Glomerular visceral epithelial cell (primary cell): ENCODE measurements around the gene C16orf78.
"Not testable (repeated sequence)": the region's sequence is repeated elsewhere in the genome, so short reads cannot be mapped to it uniquely, and the experiment has no call there.

Experiments
- DNase-seq: peaks from one replicate; pipeline ENCODE4 v3.0.0-alpha.2; 2016; ENCODE audit errors: extremely low spot score

Gene C16orf78

DNA sequence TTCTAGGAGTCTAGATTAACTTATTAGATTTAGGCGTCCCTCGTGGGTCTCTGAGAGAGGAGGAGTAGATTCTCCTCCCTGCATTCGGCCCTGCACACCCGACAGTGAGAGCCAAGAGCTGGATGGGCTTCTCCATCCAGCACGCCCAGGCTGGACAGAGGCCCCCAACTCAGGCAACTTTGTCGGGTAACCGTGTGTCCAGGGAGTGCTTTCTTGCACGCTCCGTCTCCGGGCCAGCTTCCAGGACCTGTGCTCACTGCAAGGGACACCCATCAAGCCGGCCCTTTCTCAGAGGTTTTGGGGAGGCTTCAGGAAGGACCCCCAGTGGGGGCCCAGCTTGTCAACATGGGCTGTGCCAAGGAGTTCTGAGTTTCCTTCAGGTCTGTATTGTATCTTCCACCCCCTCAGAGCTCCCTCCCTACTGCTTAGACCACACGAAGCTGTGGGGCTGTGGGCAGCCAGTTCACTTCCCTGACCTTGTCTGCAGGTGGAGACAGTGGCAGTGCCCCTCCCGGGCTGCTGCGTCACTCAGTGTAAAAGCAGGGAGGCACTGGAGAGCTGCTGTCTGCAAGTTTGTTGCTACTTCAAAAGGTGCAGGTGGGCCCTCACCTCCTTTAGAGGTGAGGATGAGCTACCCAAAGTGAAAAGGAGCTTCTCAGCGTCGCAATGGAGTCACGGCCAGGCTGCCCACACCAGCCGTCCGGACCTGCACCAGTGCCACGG, 24.0 kb upstream of the C16orf78 start:
- no peak for DNase-seq

DNA sequence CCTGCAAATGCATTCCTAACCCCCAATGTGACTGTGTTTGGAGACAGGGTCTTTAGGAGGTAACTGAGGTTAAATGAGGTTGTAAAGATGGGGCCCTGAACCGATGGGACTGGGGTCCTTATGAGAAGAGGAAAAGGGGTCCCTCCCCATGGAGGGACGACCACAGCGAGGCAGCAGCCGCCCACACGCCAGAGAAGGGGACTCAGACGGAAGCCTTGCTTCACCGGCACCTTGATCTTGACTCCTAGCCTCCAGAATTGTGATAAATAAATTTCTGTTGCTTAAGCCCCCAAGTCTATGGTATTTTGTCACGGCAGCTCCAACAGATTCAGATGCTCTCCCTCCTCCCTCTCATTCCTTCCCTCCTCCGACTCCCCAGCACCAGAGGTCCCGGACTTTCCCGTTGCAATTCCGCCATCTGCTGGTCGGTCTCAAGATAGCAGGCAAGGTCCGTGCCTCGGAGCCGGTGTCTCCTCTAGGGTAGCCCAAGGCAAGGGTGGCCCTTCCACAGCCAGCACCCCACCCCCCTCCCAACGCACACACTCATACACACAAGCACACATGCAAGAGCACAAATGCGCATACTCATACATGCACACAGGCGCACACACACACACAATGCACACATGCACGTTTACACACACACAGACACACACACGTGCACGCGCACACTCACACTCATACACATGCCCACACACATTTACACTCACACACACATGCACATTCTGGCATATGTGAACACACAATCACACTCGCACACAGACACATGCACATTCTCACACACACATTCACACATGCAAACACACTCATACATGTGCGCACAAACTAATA, 23.1 kb upstream of the C16orf78 start:
- peak; percentile 30 for DNase-seq

DNA sequence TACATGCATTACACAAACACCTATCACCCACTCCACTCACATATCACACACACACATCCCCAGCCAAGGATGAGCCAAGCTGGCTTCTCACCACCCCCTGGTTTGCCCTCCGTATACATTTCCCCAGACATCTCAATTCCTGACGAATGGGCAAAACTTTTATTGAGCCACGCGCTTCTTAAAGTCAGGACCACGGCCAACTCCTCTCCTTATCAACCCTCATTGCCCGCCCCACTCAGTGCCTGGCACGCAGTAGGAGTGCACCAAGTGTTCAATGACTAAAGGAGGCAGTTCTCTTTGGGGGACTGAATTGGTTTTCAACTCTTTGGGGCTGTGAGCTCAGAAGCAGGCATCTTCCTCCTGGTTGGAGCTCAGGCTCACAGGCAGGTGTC, 22.5 kb upstream of the C16orf78 start:
- no peak for DNase-seq

DNA sequence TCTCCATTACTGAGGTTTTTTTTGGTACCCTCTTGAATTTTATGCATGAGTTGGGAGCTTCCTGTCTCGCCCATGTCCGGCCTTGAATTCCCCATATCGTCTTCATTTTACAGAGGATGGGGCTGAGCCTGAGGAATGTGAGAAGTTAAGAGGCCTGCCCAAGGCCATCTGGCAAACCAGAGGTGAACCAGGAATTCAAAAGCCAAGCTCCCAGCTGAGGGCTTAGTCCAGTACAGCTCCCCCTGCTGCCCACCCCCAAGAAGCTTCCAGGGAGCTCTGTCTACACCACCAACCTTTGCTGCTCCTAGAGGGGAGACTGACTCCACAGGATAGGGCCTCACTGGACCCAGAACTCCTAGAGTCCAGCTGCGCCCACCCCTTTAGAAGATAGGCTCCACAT, 20.7 kb upstream of the C16orf78 start:
- no peak for DNase-seq

DNA sequence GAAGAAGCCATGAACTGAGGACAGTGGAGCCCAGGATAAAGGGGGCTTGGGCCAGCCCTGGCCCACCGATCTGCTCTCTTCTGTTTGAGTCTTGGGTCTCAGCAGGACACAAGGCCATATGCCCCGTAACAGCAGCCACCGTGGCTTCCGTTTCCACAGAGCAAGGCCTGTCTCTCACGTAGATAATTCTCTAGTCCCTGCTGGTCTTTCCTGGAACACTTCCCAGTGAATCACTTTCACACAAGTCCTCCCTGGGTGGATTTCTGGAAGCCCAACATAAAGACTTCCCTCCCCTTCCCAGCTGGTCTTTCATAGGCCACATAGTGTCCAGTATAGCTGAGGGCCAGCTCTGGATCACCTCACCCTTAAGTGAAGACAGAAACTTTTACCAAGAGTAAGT, 19.9 kb upstream of the C16orf78 start:
- no peak for DNase-seq

DNA sequence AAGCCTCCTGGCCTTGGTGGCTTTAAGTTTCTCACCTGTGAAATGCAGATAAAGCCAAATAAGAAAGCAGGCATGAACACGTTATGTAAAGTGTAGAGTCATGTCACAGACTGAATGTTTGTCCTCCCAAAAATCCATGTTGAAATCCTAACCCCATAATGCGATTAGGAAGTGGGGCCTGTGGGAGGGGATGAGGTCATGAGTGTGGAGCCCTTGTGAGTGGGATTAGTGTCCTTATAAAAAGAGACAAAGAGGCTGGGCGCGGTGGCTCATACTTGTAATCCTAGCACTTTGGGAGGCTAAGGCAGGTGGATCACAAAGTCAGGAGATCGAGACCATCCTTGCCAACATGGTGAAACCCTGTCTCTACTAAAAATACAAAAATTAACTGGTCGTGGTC, 19.5 kb upstream of the C16orf78 start:
- no peak for DNase-seq

DNA sequence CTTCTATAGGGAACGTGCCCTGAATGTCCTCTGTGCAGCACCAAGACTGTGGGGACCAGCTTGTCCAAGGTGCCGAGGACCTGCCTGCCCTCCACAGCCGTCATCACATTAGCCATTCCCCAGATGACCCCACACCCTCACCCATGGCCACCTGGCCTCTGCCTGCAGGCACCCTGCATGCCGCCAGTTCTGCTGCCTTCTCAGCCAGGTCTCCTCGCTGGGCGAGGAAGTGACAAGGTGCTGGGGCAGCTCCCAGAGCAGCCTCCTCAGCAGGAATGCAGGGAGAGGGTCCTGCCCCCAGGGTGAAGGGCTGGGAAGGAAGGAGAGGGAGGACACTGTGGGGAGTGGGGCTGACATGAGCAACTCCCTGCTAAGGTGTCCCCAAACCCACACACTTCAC, 18.6 kb upstream of the C16orf78 start:
- DNase-seq: no peak

DNA sequence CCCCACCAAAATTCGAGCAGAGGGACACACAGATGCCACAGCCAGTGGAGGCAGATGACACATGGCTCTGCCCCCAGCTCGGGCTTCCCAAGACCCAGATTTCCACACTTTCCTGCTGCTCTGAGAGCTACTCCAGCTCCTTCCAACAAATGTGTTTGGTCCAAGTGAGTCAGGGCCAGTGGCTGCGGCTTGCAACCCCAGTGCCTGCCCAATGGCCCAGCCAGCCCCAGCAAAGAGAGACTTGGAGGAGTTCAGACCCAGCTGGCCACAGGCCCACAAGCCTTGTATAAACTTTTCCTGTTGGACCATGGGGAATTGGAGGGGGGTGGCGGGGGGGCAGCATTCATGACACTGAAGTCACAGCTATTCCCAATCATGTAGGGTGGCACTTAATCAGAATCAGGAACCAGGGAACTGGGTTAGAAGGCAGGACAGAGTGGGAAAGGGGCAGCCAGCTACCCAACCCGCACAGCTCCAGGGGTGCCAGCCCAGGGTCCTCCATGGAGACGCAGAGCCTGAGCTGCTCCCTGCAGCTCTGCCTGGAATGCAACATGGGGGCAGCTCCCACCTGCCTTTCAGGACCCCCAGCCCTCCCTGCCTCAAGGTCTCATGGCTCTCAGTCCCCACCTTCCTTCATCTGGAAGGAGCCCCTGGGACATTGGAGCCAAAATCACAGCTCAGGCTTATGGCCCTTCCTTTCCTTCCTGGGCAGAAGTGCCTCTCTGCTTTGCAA, 17.5 kb upstream of the C16orf78 start:
- DNase-seq: no peak

DNA sequence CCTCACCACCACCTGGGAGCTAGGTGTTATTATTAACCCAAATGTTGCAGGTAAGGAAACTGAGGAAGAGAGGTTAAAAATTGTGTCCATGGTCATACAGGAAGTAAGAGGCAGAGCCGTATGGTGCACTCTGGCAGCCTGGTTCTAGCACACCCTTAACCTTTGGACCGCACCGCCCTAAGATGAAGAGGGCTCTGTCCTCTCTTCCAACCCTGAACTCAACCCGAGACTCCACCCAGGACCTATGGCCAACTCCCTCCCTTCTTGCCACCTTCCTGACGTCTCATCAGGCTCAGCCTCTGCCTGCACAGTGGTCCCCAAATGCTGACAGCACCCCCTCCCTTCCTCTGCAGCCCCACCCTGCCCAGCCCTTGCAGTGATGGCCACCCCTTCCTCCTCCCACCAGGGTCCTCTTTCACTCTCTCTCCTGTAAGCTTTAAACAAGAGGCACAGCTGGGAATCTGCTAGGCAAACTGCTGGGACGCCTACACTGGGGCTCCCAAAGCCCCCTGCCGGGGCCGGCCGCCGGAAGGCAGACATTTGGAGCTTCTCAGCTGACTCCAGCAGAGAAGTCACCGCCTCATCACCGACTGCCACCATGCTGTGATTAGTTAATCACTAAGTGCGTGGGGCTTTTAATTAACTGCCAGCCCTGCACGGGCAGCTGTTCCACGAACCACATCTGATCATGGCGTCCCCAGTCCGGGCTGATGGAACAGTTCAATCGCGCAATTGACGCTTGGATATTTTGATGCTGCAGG, 16.7 kb upstream of the C16orf78 start:
- no peak for DNase-seq

DNA sequence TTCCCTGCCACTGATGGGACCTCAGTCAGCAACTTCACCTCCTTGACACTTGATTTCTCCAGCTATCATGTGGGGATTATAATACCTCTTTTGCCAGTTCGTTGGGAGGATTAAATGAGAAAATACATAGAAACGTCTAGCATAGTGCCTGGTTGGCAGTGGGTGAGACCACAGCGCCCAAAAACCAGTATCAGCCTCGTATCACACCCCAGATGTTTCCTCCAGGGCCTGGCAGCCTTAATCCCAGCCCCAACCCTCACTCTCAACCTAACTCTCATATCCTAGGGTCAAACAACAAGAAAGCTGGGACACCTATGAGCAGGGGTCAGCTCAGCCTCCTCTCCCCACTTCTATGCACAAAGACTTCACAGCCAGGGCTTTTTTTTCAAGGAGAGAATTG, 14.0 kb upstream of the C16orf78 start:
- no peak for DNase-seq

DNA sequence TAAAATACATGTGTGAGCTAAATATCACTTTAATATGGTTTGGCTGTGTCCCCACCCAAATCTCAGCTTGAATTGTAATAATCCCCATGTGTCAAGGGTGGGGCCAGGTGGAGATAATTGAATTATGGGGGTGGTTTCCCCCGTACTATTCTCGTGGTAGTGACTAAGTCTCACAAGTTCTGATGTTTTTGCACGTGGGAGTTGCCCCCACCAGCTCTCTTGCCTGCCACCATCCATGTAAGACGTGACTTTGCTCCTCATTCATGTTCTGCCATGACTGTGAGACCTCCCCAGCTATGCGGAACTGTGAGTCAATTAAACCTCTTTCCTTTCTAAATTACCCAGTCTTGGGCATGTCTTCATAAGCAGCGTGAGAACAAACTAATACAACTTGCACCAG, 11.9 kb upstream of the C16orf78 start:
- not testable (repeated sequence) for DNase-seq

DNA sequence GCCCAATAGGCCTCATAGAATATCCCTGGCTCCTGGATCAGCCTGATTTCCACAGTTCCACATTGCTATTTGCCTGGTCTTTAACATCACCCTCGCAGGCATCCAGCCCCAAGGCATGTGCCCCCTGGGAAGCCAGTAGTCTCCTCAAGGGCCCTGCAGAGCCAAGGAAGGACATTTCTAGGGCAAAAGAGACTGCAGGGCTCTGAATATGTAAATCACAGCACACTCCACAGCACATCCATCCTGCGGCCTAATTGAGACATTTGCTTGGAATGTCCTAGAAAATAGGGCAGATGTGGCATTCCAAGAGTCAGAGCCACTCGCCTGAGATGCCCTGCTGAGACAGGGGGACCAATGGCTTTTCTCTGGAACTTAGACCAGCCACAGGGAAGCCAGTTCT, 11.4 kb upstream of the C16orf78 start:
- DNase-seq: no peak

DNA sequence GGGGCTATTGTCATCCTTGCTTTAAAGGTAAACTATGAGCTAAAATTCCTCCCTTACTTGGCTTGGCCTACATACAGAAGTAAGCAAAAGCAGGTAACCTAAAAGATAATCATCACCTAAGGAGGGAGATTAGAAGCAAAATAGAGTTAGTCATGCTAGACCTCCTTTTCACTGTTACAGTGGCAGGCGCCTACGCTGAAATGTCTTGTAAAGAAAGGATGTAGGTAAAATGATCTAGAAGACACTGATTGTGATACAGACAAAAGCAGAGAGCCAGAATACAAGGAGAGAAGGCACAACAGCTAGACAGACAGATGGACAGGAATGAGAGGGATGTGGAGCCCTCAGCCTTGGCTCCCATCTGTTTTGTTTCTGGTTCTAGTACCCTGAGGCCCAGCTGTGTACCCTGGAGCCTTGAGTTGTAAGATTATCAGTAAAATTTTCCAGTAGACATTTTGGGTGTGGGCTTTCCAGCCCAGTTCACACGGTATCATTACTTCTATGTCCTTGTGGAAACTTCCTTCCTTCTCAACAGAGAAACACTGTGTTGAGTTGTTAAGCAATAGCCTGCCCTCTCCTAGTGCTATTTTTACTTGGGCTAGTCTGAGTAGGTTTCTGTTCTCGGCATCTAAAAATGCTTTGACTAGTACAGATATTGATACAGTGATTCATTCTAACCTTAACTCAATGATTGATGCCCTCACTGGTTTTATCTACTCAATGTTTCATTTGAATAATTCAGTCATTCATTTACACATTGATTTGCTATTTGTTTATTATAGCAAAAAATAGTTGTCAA, 7.7 kb upstream of the C16orf78 start:
- no peak for DNase-seq

DNA sequence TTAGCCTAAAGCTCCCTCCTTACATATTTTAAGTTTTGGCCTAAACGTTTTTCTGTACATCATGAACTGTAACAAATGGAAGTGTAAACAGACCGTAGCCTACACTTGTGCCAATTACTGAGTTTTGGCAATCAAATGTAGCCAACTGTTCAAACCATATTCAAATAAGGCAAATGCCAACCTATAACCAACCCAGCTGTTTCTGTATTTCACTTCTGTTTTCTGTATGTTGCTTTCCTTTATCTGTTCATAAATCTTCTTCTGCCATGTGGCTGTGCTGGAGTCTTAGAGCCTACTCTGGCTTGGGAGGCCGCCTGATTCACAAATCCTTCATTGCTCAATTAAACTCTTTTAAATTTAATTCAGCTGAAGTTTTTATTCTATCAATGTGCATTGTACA, 6.9 kb upstream of the C16orf78 start:
- DNase-seq: no peak

DNA sequence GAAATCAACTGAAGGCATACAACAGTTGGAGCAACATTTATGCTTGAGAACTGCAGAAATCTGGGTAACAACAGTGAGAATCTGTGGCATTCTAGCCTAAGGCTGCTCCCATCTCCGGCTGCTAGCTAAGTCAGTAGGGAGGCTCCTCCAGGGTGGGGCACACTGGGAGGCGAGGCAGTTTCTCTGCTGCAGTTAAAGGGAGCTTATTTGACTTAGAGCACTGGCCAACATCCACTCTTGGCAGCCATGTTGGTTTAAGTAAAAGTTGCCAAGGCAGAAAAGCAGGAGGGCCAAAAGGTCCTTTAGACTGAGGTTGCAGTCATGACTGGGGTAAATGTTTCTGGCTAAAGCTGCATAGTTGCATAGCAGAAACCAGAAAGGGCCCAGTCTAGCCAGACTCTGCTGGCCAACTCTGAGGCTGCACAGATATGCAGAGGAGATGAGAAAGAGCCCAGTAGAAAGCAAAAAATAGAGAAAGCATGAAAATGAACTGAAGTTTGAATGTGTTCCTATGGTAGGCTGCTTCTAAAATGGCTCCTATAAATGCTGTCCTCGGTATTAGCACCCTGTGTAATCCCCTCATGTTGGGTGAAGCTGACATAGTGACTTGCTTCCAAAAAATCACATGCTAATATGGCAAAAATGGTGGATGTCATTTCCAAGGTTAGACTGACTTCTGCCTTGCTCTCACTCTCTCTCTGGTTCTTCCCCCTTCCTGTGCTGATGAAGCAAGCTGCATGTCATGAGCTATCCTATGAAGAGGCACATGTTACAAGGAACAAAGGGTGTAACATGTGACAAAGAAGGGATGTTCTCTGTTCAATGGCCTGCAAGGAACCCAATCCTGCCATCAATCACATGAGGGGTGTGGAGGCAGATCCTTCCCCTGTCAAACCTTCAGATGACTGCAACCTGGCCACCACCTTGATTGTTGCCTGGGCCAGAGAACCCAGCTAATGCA, 3.7 kb upstream of the C16orf78 start:
- DNase-seq: no peak

DNA sequence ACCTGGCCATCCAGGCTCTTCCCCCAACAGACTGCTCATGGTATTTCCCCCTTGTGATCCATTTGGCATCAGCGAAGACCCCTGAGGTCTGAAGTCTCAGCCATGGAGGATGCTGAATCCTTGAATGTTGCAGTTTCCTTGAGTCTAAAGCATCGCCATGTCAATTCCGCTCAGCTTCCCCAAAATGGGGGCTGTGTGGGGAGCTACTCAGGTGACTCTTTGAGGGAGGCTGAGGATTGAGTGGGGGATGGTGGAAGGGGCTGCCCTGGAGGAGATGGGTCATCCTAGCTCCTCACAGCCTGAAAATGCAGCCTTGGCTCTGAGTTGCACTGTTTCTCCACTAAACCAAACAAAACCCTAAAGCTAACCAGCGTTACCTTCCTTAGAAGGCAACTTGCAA, 2.6 kb downstream of the C16orf78 start:
- DNase-seq: no peak

DNA sequence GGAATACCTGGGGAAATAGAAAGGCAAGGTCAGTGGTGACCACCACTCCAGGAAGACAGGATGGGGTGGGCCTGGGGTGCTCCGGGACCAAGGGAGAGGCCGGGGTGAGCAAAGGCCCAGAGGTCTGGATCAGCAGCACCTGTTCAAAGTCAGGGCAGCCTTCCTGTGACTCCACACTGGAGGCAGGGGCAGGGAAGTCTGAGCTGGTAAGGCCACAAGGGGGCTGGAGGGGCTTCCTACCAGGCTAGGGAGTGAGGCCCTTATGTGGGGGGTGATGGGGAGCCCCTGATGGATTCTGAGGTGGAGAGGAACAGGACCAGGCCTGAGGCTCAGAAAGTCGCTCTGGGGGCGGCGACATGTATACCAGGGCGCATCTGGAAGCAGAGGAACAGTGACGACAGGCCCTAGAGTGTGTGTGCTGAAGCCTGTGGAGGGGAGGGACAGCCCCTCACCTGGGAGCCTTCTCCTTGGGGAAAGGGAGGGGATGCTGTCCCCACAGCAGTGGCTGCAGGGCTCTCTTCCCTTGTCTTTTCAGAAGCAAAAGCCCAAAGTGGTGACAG, 3.7 kb downstream of the C16orf78 start:
- DNase-seq: no peak

DNA sequence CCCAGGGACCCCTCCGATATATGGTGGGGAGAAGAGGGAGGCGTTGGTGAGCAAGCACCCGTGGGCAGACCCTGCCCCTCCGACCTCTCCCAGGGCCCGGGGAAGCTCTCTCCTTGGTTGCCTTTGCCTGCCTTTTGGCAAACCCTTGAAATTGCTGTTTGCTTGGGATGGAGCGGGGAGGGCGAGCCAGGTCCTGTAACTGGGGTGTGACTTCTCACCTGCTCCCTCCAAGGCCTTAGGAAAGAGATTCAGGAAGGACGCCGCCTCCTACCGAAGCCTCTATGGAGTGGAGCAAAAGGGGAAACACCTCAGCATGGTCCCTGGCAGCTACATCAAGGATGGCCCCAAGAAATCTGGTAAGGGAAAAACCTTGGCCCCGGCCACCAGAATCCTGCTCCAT, 4.6 kb downstream of the C16orf78 start:
- no peak for DNase-seq

DNA sequence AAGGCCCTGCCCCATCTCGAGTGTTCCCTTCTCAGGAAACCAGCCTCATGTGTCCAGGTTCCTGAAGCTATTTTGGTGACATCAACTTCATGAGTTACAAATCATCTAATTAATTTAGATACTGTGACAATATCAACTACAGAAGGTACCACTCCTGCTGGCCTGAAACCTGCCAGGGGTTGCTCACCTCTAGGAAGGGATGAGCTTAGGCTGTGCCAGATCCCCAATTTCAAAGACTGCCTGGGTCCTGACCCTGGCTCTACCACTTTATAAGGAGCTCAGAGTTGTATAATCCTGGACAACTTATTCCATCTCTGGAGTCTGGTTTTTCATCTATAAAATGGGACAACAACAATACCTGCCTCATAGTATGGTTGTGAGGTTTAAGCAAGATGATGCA, 5.2 kb downstream of the C16orf78 start:
- DNase-seq: no peak

DNA sequence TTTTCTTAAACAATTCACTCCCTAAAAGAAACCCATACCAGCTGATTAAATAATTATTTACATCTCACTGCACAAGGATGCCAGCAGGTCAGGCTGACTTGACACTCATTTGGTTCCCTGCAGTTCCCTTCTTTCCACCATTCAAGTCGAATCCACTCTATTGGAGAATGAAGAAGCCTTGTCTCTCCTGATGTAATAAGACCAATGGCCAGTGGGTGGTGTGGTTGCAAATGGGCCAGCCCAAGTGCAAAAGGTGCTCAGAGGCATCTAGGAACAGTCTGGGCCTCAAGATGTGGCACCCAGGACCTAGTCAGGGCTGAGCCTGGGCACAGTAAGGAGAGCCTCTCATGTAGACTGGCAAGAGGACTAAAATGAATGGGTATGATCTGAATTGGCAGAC, 9.3 kb downstream of the C16orf78 start:
- DNase-seq: no peak
